Heart left ventricle (tissue), 16 donors: Measurements from ENCODE around the gene LHX5. TPM values are rescaled to one million over a fixed set of nuclear protein-coding genes. Genes with fewer than 3 reads are reported as not detected.

Experiments
- ATAC-seq, 4 donors: fragments of 200-7000 bp; cut with Tn5 transposase; one replicate each; pipeline ENCODE4 v1.9.1; 2020 to 2022; ENCODE audit warnings: moderate library complexity in 4 of 4, mild to moderate bottlenecking in 3 of 4, moderate number of reproducible peaks in 1 of 4
- DNase-seq, 5 donors: peaks; one replicate each; pipeline ENCODE4 v3.0.0-alpha.2; 2020
- H3K27ac ChIP-seq, 12 donors: fragments of 200-600 bp; sonication (generic) in 4 of 12; one replicate each; pipeline versions ENCODE4 v1.5.0 to v1.8.0; 2016 to 2022; ENCODE audit warnings: mild to moderate bottlenecking in 2 of 12
- H3K27me3 ChIP-seq, 9 donors: fragments of 200-600 bp; sonication (generic) in 2 of 9; one replicate each; pipeline versions ENCODE4 v1.5.1 to v1.8.0; 2016 to 2022; ENCODE audit warnings: mild to moderate bottlenecking in 3 of 9
- H3K36me3 ChIP-seq, 9 donors: fragments of 200-600 bp; sonication (generic) in 2 of 9; one replicate each; pipeline versions ENCODE4 v1.5.0 to v1.8.0; 2018 to 2022; ENCODE audit warnings: mild to moderate bottlenecking in 2 of 9
- H3K4me1 ChIP-seq, 12 donors: fragments of 200-600 bp; sonication (generic) in 4 of 12; one replicate each; pipeline versions ENCODE4 v1.5.0 to v1.8.0; 2016 to 2022; ENCODE audit warnings: mild to moderate bottlenecking in 3 of 12
- H3K4me3 ChIP-seq, 12 donors: fragments of 200-600 bp; sonication (generic) in 4 of 12; one replicate each; pipeline versions ENCODE4 v1.5.0 to v1.8.0; 2017 to 2022; ENCODE audit warnings: mild to moderate bottlenecking in 9 of 12, moderate library complexity in 4 of 12
- H3K9me3 ChIP-seq, 12 donors: fragments of 200-600 bp; sonication (generic) in 4 of 12; one replicate each; pipeline versions ENCODE4 v1.5.0 to v1.8.0; 2016 to 2022; ENCODE audit warnings: mild to moderate bottlenecking in 1 of 12
- POLR2A ChIP-seq, 2 donors: fragments of 450-650 bp; IDR thresholded peaks; one replicate each; pipeline ENCODE4 v1.6.1; 2017; ENCODE audit warnings: antibody characterized with exemption in 2 of 2, mild to moderate bottlenecking in 2 of 2, moderate library complexity in 2 of 2
- WGBS, 4 donors: extraction: QIAGEN DNeasy Blood & Tissue Kit in 2 of 4; methylation state at CpG; one replicate each; pipeline versions ENCODE4 v1.1.5 to v1.1.7; 2013 to 2018; 5-methylcytosine and 5-hydroxymethylcytosine counted together
- intact Hi-C, 10 donors: fragments of 100-400 bp; cut with DNase I; formaldehyde crosslinking; loops; one replicate each; pipeline versions ENCODE4 v1.11.1 to v1.14.2; 2022
- long read RNA-seq, 3 donors: library from polyadenylated mRNA; unstranded; transcript quantifications; one replicate each; pipeline ENCODE4 v2.0.0, GENCODE V29; 2020 to 2021
- polyA plus RNA-seq, 2 donors: library from polyadenylated mRNA; stranded (reverse); fragments of 200-250 nt; gene quantifications; one replicate each; pipeline ENCODE4 v1.2.3, GENCODE V29; 2013
- total RNA-seq, 9 donors: library from RNA; depleted of rRNA in 2 of 9; stranded (reverse); fragments of >200 nt in 2 of 9; fragmentation: NEBNext Ultra II Directional in 3 of 9; extraction: Animal tissue kit (Norgen Biotek cat#: 25700) in 3 of 9; gene quantifications; one replicate each; pipeline versions ENCODE4 v1.1.0 to v1.2.4, GENCODE V29; 2016 to 2023
- TF ChIP-seq, protein P1 (sequence below), 12 donors: fragments of 200-600 bp; sonication (generic) in 4 of 12; IDR thresholded peaks; one replicate each; pipeline versions ENCODE4 v1.5.0 to v1.8.0; 2018 to 2022; ENCODE audit warnings: antibody characterized with exemption in 12 of 12, mild to moderate bottlenecking in 5 of 12
- donor health status: ischemic (EF 13 %, LVEDD 7.1; RV severe dilation, severe dysfunction).
- donor health status: healthy with polysubstance abuse.
- donor health status: DM: no; HTN: yes; CAD: no.
- donor health status: DM: no; HTN: no; CAD: no.
- donor health status: ischemic (EF 25% LVEDD 6.9; RV normal size, moderate dysfunction).
- donor health status: ischemic (EF 25% LVEDD 5.7; RV mildly dilated, moderate dysfunction).
- donor health status: healthy.
- donor health status: DM: yes; HTN: yes; CAD: no.
- donor health status: ischemic (EF 35%, LVEDD 5.7; RV mildly dilated, moderate dysfunction).
- donor health status: nonischemic (EF 11% LVEDD 7.7; RV severe dilation, severe dysfunction).
- donor health status: DM: yes; HTN: yes; CAD: no.
- donor health status: PGD.
- donor health status: ischemic (EF 29% LVEDD 5.4; RV normal size, mild dysfunction).
- donor health status: nonischemic (EF 23%, LVEDD 6.1; RV moderate dilation, normal function).

Gene LHX5
- total RNA-seq: not detected
- not detected for polyA plus RNA-seq
- long read RNA-seq, donor 1: 0 reads
- long read RNA-seq, donor 2: 0 reads
- long read RNA-seq, donor 3: 0 reads

- Histone ChIP-seq H3K9me3 (no peaks in the 10 kb centered on the region), H3K27ac (no peak within 1 kb of the TSS), H3K4me3 (no peak within 1 kb of the TSS), H3K4me1 (peaks cover 0 to 44% (median 10%) of the 10 kb centered on the region in 12 donors), H3K36me3 (no peaks in the 10 kb centered on the region), H3K27me3 (peaks cover 71 to 100% (median 100%) of the 10 kb centered on the region in 9 donors)
- ATAC-seq (no peak), DNase-seq (no peak)
- TF ChIP-seq, protein P1, sequence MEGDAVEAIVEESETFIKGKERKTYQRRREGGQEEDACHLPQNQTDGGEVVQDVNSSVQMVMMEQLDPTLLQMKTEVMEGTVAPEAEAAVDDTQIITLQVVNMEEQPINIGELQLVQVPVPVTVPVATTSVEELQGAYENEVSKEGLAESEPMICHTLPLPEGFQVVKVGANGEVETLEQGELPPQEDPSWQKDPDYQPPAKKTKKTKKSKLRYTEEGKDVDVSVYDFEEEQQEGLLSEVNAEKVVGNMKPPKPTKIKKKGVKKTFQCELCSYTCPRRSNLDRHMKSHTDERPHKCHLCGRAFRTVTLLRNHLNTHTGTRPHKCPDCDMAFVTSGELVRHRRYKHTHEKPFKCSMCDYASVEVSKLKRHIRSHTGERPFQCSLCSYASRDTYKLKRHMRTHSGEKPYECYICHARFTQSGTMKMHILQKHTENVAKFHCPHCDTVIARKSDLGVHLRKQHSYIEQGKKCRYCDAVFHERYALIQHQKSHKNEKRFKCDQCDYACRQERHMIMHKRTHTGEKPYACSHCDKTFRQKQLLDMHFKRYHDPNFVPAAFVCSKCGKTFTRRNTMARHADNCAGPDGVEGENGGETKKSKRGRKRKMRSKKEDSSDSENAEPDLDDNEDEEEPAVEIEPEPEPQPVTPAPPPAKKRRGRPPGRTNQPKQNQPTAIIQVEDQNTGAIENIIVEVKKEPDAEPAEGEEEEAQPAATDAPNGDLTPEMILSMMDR (IDR thresholded peaks at IDR 0.05): no peak
- intact Hi-C loops: no loop called here
- WGBS, 4 donors: 1 to 2% (median 2%) methylated on average over 28 to 43 of the region's 43 CpGs
Observed at GRCh38 chr12:113471619-113472171, at the start of gene LHX5. LHX5 (minus strand) TSS chr12:113471871; CDS start chr12:113471498, 373 bp downstream.

DNA sequence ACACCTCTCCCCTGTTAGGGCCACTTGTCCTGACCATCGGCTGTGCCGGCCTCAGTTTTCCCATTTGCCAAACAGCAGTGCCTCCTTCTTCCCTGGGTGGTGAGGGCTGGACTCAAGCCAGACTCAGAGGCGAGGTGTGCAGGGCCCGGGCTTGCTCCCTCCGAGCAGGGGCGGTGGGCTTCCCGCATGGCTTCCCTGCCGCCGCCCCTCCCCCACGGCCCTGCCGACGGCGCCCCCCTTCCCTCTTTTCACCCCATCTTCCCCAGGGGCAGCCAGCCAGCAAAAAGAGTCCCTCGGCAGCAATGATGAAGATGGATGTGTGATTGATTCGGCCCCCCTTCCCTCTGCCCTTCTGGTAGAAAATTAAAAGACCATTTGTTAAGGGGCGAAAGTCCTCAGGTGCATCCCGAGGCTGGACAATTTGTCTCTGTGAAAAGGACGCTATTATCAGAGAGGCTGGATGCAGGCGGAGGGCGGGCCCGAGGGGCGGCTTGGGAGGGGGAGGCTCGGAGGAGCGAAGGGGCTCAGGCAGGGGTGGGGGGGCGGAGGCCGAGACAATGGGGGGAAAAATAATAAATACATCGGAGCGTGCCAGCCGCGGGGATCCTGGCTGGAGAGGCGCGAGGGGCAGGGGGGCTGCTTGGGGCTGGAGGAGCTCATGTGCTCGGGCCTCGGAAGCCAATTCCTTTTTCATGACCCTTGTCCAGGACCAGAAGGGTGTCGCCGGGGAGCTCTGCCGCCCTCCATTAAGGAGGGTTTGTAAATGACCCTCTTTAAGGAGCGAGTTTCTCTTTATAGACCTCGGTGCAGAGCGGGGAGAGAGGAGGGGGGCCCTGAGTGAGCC is 48.0 kb upstream of the LHX5 start:
- H3K27me3 ChIP-seq: peaks cover 22 to 88% (median 56%) of the 10 kb centered on the region in 9 donors
- peaks cover 0 to 13% (median 0%) of the 10 kb centered on the region in 12 donors for H3K9me3 ChIP-seq
- H3K27ac ChIP-seq: no peak overlapping the region
- intact Hi-C loops: no loop called here
- no peak for ATAC-seq
- peaks cover 0 to 8% (median 0%) of the 10 kb centered on the region in 12 donors for H3K4me1 ChIP-seq
- no peak overlapping the region for H3K4me3 ChIP-seq
- DNase-seq: no peak
- TF ChIP-seq POLR2A (IDR thresholded peaks at IDR 0.05): no peak
- TF ChIP-seq, protein P1 (IDR thresholded peaks at IDR 0.05): no peak
- H3K36me3 ChIP-seq: no peaks in the 10 kb centered on the region
- 4 to 6% (median 5%) methylated on average over 35 to 40 of the region's 40 CpGs for WGBS, 4 donors

DNA sequence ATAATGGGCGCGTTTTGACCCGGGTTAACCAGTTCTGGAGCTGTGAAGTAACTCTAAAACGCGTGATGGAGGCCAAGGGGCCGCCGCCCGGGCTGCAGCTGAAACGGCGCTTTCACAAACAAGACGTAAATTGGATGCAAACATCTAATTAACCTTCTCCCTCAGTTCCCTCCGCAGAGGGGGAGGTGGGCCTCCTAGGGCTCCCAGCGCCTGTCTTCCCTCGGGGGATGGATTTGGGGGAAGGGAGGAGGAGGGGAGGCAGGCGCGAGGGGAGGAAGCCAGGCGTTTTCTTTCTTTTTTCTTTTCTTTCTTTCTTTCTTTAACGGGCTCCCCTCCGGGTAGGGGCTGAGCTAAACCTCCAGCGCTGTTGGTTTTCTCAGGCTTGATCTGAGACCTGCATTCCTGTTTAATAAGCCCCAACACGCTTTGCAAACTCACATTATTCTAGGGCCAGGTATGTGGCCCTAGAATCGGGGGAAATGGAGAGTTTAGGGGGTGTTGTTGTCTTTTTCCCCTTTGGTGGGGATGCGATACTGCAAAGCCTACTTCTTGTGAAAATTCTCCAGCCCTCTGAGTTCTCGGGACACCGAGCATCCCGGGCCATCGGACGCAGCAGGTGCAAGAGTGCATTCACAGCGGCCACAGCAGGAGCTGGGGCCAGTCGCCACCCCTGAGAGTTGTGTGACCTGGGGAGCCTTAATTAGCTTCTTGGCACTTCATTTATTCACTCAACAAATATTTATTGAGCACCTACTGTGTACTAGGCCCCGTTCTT is 43.6 kb upstream of the LHX5 start:
- peaks cover 0 to 8% (median 0%) of the 10 kb centered on the region in 12 donors for H3K4me1 ChIP-seq
- WGBS, 4 donors: 1 to 4% (median 2%) methylated on average over 30 to 31 of the region's 31 CpGs
- ATAC-seq (no peak), DNase-seq (no peak)
- no peak for TF ChIP-seq POLR2A (IDR thresholded peaks at IDR 0.05)
- TF ChIP-seq, protein P1 (IDR thresholded peaks at IDR 0.05): no peak
- peaks cover 0 to 13% (median 0%) of the 10 kb centered on the region in 12 donors for H3K9me3 ChIP-seq
- intact Hi-C loops: no loop called here
- no peaks in the 10 kb centered on the region for H3K36me3 ChIP-seq
- H3K27me3 ChIP-seq: peaks cover 22 to 97% (median 62%) of the 10 kb centered on the region in 9 donors
- no peak overlapping the region for H3K27ac ChIP-seq
- H3K4me3 ChIP-seq: no peak overlapping the region
